ENCODE results near the gene IQSEC1. TPM values are rescaled to one million over a fixed set of nuclear protein-coding genes. Genes with fewer than 3 reads are reported as not detected.

Gene IQSEC1
- total and polyA plus RNA-seq, 2 experiments from 2014 or later: 8.0 to 51.9 TPM

- TF ChIP-seq EZH2phosphoT487 (IDR thresholded peaks at IDR 0.05; ENCODE audit: unreplicated experiment) (no peak), EZH2 (IDR thresholded peaks at IDR 0.05; ENCODE audit: low read depth, unreplicated experiment) (no peak), STAT1 (IDR thresholded peaks at IDR 0.05; ENCODE audit: unreplicated experiment) (no peak), ZNF331 (CRISPR knock-in tag; IDR thresholded peaks at IDR 0.05; ENCODE audit: low read depth) (no peak), REST (IDR thresholded peaks at IDR 0.05; ENCODE audit: unreplicated experiment) (no peak), NANOG (IDR thresholded peaks at IDR 0.05; ENCODE audit: borderline replicate concordance) (no peak), ZNF462 (CRISPR knock-in tag; IDR thresholded peaks at IDR 0.05) (no peak), CREB1 (CRISPR knock-in tag; IDR thresholded peaks at IDR 0.05; ENCODE audit: low read depth) (no peak), JUNB (IDR thresholded peaks at IDR 0.05; ENCODE audit: unreplicated experiment) (no peak)
- TF ChIP-seq, protein P1, sequence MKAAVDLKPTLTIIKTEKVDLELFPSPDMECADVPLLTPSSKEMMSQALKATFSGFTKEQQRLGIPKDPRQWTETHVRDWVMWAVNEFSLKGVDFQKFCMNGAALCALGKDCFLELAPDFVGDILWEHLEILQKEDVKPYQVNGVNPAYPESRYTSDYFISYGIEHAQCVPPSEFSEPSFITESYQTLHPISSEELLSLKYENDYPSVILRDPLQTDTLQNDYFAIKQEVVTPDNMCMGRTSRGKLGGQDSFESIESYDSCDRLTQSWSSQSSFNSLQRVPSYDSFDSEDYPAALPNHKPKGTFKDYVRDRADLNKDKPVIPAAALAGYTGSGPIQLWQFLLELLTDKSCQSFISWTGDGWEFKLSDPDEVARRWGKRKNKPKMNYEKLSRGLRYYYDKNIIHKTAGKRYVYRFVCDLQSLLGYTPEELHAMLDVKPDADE (IDR thresholded peaks at IDR 0.05): no peak
- H3K27me3 Mint-ChIP-seq (ENCODE audit: insufficient read depth, low read depth, poor library complexity): peaks cover 17% of the 10 kb centered on the region
- no peaks in the 10 kb centered on the region for H3K27me3 ChIP-seq (ENCODE audit: insufficient read depth)
- no peaks in the 10 kb centered on the region for H3F3A ChIP-seq (replicated peaks; ENCODE audit: low read depth)
- no peak overlapping the region for H3K4me2 ChIP-seq
- peaks cover 4% of the 10 kb centered on the region for H3K4me1 ChIP-seq (ENCODE audit: insufficient read depth)
- H3K9me3 Mint-ChIP-seq: no peaks in the 10 kb centered on the region; the same call in 2 of the 3 replicates
- no peaks in the 10 kb centered on the region for H4K20me1 ChIP-seq (replicated peaks; ENCODE audit: insufficient read depth)
- H3K27ac Mint-ChIP-seq: no peak overlapping the region
- ATAC-seq (no peak), DNase-seq (ENCODE audit: low spot score) (no peak)
- H3K4me1 Mint-ChIP-seq: peaks cover 16% of the 10 kb centered on the region
- H2AFZ ChIP-seq: no peak overlapping the region
- H3K36me3 ChIP-seq (ENCODE audit: insufficient read depth): no peaks in the 10 kb centered on the region
- no peak overlapping the region for H3K27ac ChIP-seq (ENCODE audit: low read depth)
- no peak overlapping the region for H3K4me3 Mint-ChIP-seq
- H3K36me3 Mint-ChIP-seq (ENCODE audit: low read depth): no peaks in the 10 kb centered on the region; the same call in 2 of the 3 replicates
- 0 out of 2 replicates have a peak, but pooled peaks cover 4% of the 10 kb centered on the region for H3K9me2 ChIP-seq (ENCODE audit: insufficient read depth)
- H3K79me2 ChIP-seq (replicated peaks; ENCODE audit: insufficient read depth): no peaks in the 10 kb centered on the region
- no peak overlapping the region for H3K4me3 ChIP-seq
Observed at GRCh38 chr3:13023971-13024764, 49.1 kb downstream of the IQSEC1 start.
